Osteocyte (in vitro differentiated cells): ENCODE data around the gene GRK2. TPM values are rescaled to one million over a fixed set of nuclear protein-coding genes. Genes with fewer than 3 reads are reported as not detected.
A peak's percentile ranks its signal among the peaks of the same experiment; 100 is the strongest.
"Not testable (repeated sequence)": the region's sequence is repeated elsewhere in the genome, so short reads cannot be mapped to it uniquely, and the experiment has no call there.

Experiments used
- DNase-seq: peaks from one replicate; pipeline ENCODE4 v3.0.0; 2021; ENCODE audit warnings: mixed read lengths; ENCODE audit not compliant: unreplicated experiment; ENCODE audit errors: extremely low spot score
- H3K27ac Mint-ChIP-seq: one replicate; pipeline ENCODE4 v1.8.0; 2021; ENCODE audit warnings: mild to moderate bottlenecking, mixed read lengths; ENCODE audit not compliant: unreplicated experiment
- H3K27me3 Mint-ChIP-seq: one replicate; pipeline ENCODE4 v1.8.0; 2021; ENCODE audit warnings: mixed read lengths; ENCODE audit not compliant: unreplicated experiment
- H3K36me3 Mint-ChIP-seq: one replicate; pipeline ENCODE4 v1.8.0; 2021; ENCODE audit warnings: mixed read lengths; ENCODE audit not compliant: unreplicated experiment
- H3K4me1 Mint-ChIP-seq: one replicate; pipeline ENCODE4 v1.8.0; 2021; ENCODE audit warnings: mixed read lengths; ENCODE audit not compliant: unreplicated experiment
- H3K4me3 Mint-ChIP-seq: one replicate; pipeline ENCODE4 v1.8.0; 2021; ENCODE audit warnings: mild to moderate bottlenecking, moderate library complexity, mixed read lengths; ENCODE audit not compliant: unreplicated experiment
- H3K9me3 Mint-ChIP-seq: one replicate; pipeline ENCODE4 v1.8.0; 2021; ENCODE audit warnings: mixed read lengths; ENCODE audit not compliant: unreplicated experiment
- CTCF ChIP-seq: fragments of 200-600 bp; sonication (generic); IDR thresholded peaks from 2 replicates; pipeline ENCODE4 v1.5.0; 2021; ENCODE audit warnings: antibody characterized with exemption, mild to moderate bottlenecking, moderate library complexity
- total RNA-seq: library from RNA; stranded (reverse); gene quantifications from 2 replicates; pipeline ENCODE4 v1.2.1, GENCODE V29; 2021

The GRK2 gene
- total RNA-seq, 1 donor from 2014 or later = 45.0 TPM

- no peak for DNase-seq
- H3K27ac Mint-ChIP-seq = no peak overlapping the region
Observed at GRCh38 chr11:67255353-67255752, 10.9 kb upstream of the GRK2 start.

GRCh38 chr11:67255864-67256263 is 10.4 kb upstream of the GRK2 start:
- peaks cover 41% of the 10 kb centered on the region for H3K36me3 Mint-ChIP-seq
- no peak overlapping the region for H3K27ac Mint-ChIP-seq

More at GRCh38 chr11:67255353-67255752, 10.9 kb upstream of the GRK2 start:
- no peak for TF ChIP-seq CTCF
- H3K36me3 Mint-ChIP-seq = peaks cover 41% of the 10 kb centered on the region
- no peaks in the 10 kb centered on the region for H3K27me3 Mint-ChIP-seq
- H3K4me1 Mint-ChIP-seq = peaks cover 14% of the 10 kb centered on the region
- H3K9me3 Mint-ChIP-seq = no peaks in the 10 kb centered on the region
- H3K4me3 Mint-ChIP-seq = no peak overlapping the region

GRCh38 chr11:67256477-67257135 is 9.7 kb upstream of the GRK2 start:
- no peaks in the 10 kb centered on the region for H3K27me3 Mint-ChIP-seq
- H3K4me3 Mint-ChIP-seq = no peak overlapping the region
- no peak for DNase-seq
- no peak overlapping the region for H3K27ac Mint-ChIP-seq
- H3K4me1 Mint-ChIP-seq = peaks cover 20% of the 10 kb centered on the region
- TF ChIP-seq CTCF = no peak
- H3K9me3 Mint-ChIP-seq = no peaks in the 10 kb centered on the region
- H3K36me3 Mint-ChIP-seq = peaks cover 41% of the 10 kb centered on the region

More at GRCh38 chr11:67255864-67256263, 10.4 kb upstream of the GRK2 start:
- Mint-ChIP-seq H3K4me3 (no peak overlapping the region), H3K9me3 (no peaks in the 10 kb centered on the region), H3K4me1 (peaks cover 16% of the 10 kb centered on the region), H3K27me3 (no peaks in the 10 kb centered on the region)
- no peak for TF ChIP-seq CTCF
- no peak for DNase-seq

GRCh38 chr11:67260406-67260805 is 5.9 kb upstream of the GRK2 start:
- Mint-ChIP-seq H3K4me1 (peaks cover 14% of the 10 kb centered on the region), H3K9me3 (no peaks in the 10 kb centered on the region), H3K36me3 (peaks cover 12% of the 10 kb centered on the region), H3K4me3 (no peak overlapping the region), H3K27me3 (no peaks in the 10 kb centered on the region), H3K27ac (no peak overlapping the region)
- no peak for DNase-seq
- no peak for TF ChIP-seq CTCF

- peaks cover 20% of the 10 kb centered on the region for H3K4me1 Mint-ChIP-seq
- not testable (repeated sequence) for H3K9me3 Mint-ChIP-seq, H3K36me3 Mint-ChIP-seq, H3K27me3 Mint-ChIP-seq
- peak overlapping the region; percentile 66 for H3K4me3 Mint-ChIP-seq
- peak overlapping the region; percentile 7 for H3K27ac Mint-ChIP-seq
- DNase-seq = peak; percentile 91
Observed at GRCh38 chr11:67260885-67261639, 5.2 kb upstream of the GRK2 start.
